Duodenal mucosa (tissue), 2 donors: Measurements from ENCODE around the gene GCK.

Source experiments
- H3K27ac ChIP-seq: one replicate; pipeline ENCODE4 v1.7.0; 2013; ENCODE audit warnings: low read depth, low read length
- H3K27me3 ChIP-seq, 2 donors: one replicate each; pipeline ENCODE4 v1.7.0; 2013; ENCODE audit warnings: low read length in 2 of 2, control low read depth in 1 of 2; ENCODE audit not compliant: insufficient read depth in 2 of 2, control insufficient read depth in 1 of 2
- H3K36me3 ChIP-seq, 2 donors: one replicate each; pipeline ENCODE4 v1.7.0; 2013; ENCODE audit warnings: low read length in 2 of 2, control low read depth in 1 of 2; ENCODE audit not compliant: insufficient read depth in 2 of 2, control insufficient read depth in 1 of 2
- H3K4me1 ChIP-seq, 2 donors: one replicate each; pipeline ENCODE4 v1.7.0; 2013; ENCODE audit warnings: low read length in 2 of 2, control low read depth in 1 of 2; ENCODE audit not compliant: insufficient read depth in 2 of 2, control insufficient read depth in 1 of 2
- H3K4me3 ChIP-seq, 2 donors: one replicate each; pipeline ENCODE4 v1.7.0; 2013; ENCODE audit warnings: low read length in 2 of 2, low read depth in 1 of 2
- H3K9ac ChIP-seq, 2 donors: one replicate each; pipeline ENCODE4 v1.7.0; 2013; ENCODE audit warnings: low read length in 2 of 2, low read depth in 1 of 2
- H3K9me3 ChIP-seq, 2 donors: one replicate each; pipeline ENCODE4 v1.7.0; 2013; ENCODE audit warnings: low read length in 2 of 2, control low read depth in 1 of 2; ENCODE audit not compliant: control insufficient read depth in 1 of 2

Gene GCK

DNA sequence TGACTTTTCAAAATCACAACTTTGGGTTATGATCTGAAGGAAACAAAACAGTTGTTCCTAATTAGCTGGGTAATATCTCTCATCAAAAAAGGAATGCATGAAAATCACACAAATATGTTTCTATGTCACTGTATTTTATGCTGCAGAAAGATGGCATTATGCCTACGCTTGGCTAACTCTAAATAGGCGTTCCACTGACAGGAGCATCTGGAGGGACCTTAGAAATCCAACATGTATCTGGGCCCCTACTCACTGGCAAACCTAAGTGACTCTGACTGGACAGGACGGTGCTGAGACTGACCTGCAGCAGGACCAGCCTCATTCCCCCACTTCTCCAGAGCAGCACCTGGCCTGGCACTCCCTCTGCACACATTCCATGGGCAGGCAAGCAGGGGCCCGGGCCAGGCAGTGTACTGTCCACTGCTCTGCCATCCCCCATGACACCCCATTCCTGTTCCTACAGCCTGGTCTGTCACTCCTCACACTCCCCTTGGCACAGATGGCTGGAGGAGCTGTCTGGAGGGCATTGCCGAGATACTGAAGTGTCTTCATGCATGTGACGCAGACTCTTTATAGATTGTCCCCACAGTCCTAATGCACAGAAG is 45.5 kb downstream of the GCK start:
- Histone ChIP-seq H3K27ac (no peak overlapping the region), H3K9ac (no peak overlapping the region), H3K27me3 (no peaks in the 10 kb centered on the region), H3K4me3 (no peak overlapping the region), H3K4me1 (peaks cover 0 to 13% of the 10 kb centered on the region in 2 donors), H3K36me3 (no peaks in the 10 kb centered on the region), H3K9me3 (no peaks in the 10 kb centered on the region)

- no peaks in the 10 kb centered on the region for H3K9me3 ChIP-seq
- no peaks in the 10 kb centered on the region for H3K27me3 ChIP-seq
- H3K9ac ChIP-seq: no peak overlapping the region
- no peak overlapping the region for H3K4me3 ChIP-seq
- no peaks in the 10 kb centered on the region for H3K36me3 ChIP-seq
- H3K4me1 ChIP-seq: peaks cover 0 to 13% of the 10 kb centered on the region in 2 donors
- no peak overlapping the region for H3K27ac ChIP-seq
Observed at GRCh38 chr7:44142028-44142427, 47.2 kb downstream of the GCK start.

- Histone ChIP-seq H3K9me3 (no peaks in the 10 kb centered on the region), H3K36me3 (no peaks in the 10 kb centered on the region), H3K4me1 (peaks cover 0 to 6% of the 10 kb centered on the region in 2 donors), H3K4me3 (no peak within 1 kb of the TSS), H3K27ac (no peak within 1 kb of the TSS), H3K27me3 (no peaks in the 10 kb centered on the region), H3K9ac (no peak within 1 kb of the TSS)
Observed at GRCh38 chr7:44141221-44141850, 47.9 kb downstream of the GCK start, which contains the start of gene MYL7. Gene MYL7 (minus strand): TSS chr7:44141332. CDS start chr7:44141305, 27 bp downstream.

- Histone ChIP-seq H3K4me1 (no peaks in the 10 kb centered on the region), H3K4me3 (no peak overlapping the region), H3K27ac (no peak overlapping the region), H3K9ac (no peak overlapping the region), H3K9me3 (no peaks in the 10 kb centered on the region), H3K36me3 (no peaks in the 10 kb centered on the region), H3K27me3 (no peaks in the 10 kb centered on the region)
Observed at GRCh38 chr7:44140341-44140740, 48.9 kb downstream of the GCK start.

DNA sequence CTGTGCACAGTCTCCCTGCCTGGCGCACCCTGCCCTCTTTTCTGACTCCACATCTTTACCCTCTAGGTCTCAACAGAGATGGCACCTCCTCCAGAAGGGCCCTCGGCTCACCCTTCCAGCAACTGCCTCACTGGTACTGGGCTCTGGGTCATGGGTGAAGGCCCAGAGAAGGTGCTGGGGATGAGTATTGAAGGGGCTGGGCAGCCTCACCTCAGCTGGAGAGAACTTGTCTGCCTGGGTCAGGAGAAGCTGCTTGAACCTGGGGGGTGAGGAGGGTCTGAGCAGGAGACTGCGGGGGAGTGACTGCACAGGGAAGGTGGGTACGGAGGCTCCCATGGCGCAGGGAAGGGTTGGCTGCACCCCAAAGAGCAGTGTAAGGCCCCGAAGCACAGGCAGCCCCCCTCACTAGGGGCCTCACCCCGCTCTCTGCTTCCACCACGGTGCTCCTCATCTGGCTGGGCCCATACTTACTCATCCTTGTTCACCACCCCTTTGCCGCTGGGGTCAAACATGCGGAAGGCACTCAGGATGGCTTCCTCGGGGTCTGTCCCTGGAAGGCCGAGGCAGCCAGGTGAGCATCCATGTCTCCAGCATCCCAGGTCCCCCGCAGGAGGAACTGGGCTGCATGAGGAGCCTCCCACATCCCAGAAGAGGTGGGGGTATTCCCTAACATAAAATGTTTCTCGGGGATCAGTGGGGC is 49.8 kb downstream of the GCK start:
- H3K4me3 ChIP-seq: no peak overlapping the region

DNA sequence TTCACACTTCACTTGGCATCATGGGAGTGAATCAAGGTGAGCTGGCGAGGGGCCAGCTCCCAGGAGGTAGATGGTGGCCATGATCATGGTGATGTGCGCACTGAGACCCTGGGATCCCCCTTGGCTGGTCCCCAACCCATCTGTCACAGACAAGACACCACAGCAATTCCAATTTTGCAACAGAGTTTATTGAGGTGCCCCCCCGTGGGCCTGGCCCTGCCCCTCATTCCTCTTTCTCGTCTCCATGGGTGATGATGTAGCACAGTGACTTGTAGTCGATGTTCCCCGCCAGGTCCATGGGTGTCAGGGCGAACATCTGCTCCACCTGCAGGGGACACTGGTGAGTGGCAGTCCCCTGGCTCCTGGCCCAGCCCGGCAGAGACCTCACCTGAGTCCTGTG is 50.5 kb downstream of the GCK start:
- Histone ChIP-seq H3K9ac (no peak overlapping the region), H3K4me1 (no peaks in the 10 kb centered on the region), H3K9me3 (no peaks in the 10 kb centered on the region), H3K27ac (no peak overlapping the region), H3K36me3 (no peaks in the 10 kb centered on the region), H3K27me3 (no peaks in the 10 kb centered on the region), H3K4me3 (no peak overlapping the region)

More for the DNA sequence above, 49.8 kb downstream of the GCK start:
- Histone ChIP-seq H3K27ac (no peak overlapping the region), H3K27me3 (no peaks in the 10 kb centered on the region), H3K9me3 (no peaks in the 10 kb centered on the region), H3K4me1 (no peaks in the 10 kb centered on the region), H3K9ac (no peak overlapping the region), H3K36me3 (no peaks in the 10 kb centered on the region)

- H3K4me3 ChIP-seq: no peak overlapping the region
- H3K4me1 ChIP-seq: no peaks in the 10 kb centered on the region
- no peak overlapping the region for H3K9ac ChIP-seq
- H3K9me3 ChIP-seq: no peaks in the 10 kb centered on the region
- H3K27ac ChIP-seq: no peak overlapping the region
- no peaks in the 10 kb centered on the region for H3K27me3 ChIP-seq
- H3K36me3 ChIP-seq: no peaks in the 10 kb centered on the region
Observed at GRCh38 chr7:44136731-44137130, 52.5 kb downstream of the GCK start.

GRCh38 chr7:44134943-44135628 is 54.2 kb downstream of the GCK start:
- no peaks in the 10 kb centered on the region for H3K9me3 ChIP-seq
- H3K9ac ChIP-seq: no peak overlapping the region
- no peaks in the 10 kb centered on the region for H3K36me3 ChIP-seq
- H3K27ac ChIP-seq: no peak overlapping the region
- no peak overlapping the region for H3K4me3 ChIP-seq
- peaks cover 0 to 4% of the 10 kb centered on the region in 2 donors for H3K4me1 ChIP-seq
- no peaks in the 10 kb centered on the region for H3K27me3 ChIP-seq

DNA sequence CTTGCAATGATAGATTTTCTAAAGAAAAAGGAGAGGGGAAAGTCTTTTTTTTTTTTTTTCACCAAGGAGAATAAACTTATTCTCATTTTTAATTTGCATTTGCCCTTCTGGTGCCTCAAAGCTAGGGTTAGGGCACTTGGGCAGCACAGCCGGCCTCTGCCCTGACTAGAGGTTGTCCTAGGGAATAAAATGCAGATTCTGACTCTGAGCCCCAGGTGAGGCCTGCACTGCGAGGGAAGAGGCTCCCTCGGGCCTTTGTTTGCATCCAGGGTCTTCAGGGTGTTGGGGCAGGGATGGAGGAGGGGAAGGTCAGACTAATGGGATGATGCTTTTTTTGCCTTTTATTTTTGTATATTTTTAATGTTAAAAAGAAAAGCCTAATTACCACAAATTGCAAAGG is 55.9 kb downstream of the GCK start:
- peaks cover 0 to 4% of the 10 kb centered on the region in 2 donors for H3K4me1 ChIP-seq

DNA sequence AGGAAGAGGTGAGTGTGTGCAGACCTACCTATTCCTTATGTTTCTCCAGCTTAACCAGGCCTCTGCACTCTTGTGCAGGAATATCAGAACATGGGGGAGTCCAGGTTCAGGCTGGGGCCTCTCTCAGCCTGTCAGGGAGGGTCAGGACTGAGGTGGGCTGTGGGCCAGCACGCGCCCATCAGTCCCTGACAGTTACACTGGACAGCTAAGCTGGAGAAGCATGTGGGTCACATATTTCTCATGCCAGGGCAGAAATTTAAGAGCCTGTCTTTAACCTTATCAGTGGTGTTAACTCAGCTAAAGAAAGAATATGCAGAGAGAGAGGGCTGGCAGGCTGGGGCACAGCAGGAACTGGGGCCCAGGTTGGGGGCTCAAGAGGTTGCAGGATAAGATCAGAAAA is 57.2 kb downstream of the GCK start:
- Histone ChIP-seq H3K27ac (no peak overlapping the region), H3K4me1 (peaks cover 0 to 4% of the 10 kb centered on the region in 2 donors), H3K9me3 (no peaks in the 10 kb centered on the region), H3K9ac (no peak overlapping the region), H3K36me3 (no peaks in the 10 kb centered on the region), H3K27me3 (no peaks in the 10 kb centered on the region), H3K4me3 (no peak overlapping the region)

More for the DNA sequence above, 55.9 kb downstream of the GCK start:
- no peaks in the 10 kb centered on the region for H3K27me3 ChIP-seq
- H3K9ac ChIP-seq: no peak overlapping the region
- no peaks in the 10 kb centered on the region for H3K9me3 ChIP-seq
- H3K27ac ChIP-seq: no peak overlapping the region
- no peaks in the 10 kb centered on the region for H3K36me3 ChIP-seq
- no peak overlapping the region for H3K4me3 ChIP-seq
